IMR-90 (cell line): Measurements from ENCODE around the gene SPATA2L. TPM values are rescaled to one million over a fixed set of nuclear protein-coding genes. Genes with fewer than 3 reads are reported as not detected.
"Not testable (repeated sequence)": the region's sequence is repeated elsewhere in the genome, so short reads cannot be mapped to it uniquely, and the experiment has no call there.

ENCODE experiments used
- ATAC-seq: fragments of 200-7000 bp; cut with Tn5 transposase; 2 replicates; pipeline ENCODE4 v1.9.1; 2020; ENCODE audit warnings: low read depth, mild to moderate bottlenecking, moderate library complexity
- BruUV-seq: library from RNA; stranded (reverse); fragments of 400-500 nt; replicated peaks from 2 replicates; lab custom pipeline; 2021; lab: Mats Ljungman, UMichigan
- CTCF ChIA-PET: fragments of 300-600 bp; formaldehyde crosslinking; extraction: SDS; loops from one replicate; lab custom pipeline; 2021; ENCODE audit warnings: antibody characterized with exemption; lab: Yijun Ruan, JAX
- POLR2A ChIA-PET: fragments of 300-600 bp; sonication (Branson Sonifier 250); formaldehyde crosslinking; loops from one replicate; lab custom pipeline; 2022; ENCODE audit warnings: antibody characterized with exemption; ENCODE audit not compliant: unreplicated experiment; lab: Charles Lee
- DNase-seq: peaks from one replicate; pipeline ENCODE4 v3.0.0; 2013
- H2AFZ ChIP-seq: replicated peaks from 2 replicates; pipeline ENCODE3; 2013; ENCODE audit warnings: low read length, mild to moderate bottlenecking; ENCODE audit not compliant: poor library complexity
- H2AK5ac ChIP-seq: 2 replicates; pipeline ENCODE4 v1.6.1; 2013; ENCODE audit warnings: low read depth, low read length, inconsistent platforms
- H2AK9ac ChIP-seq: replicated peaks from 2 replicates; pipeline ENCODE3; 2013; ENCODE audit warnings: mild to moderate bottlenecking, low read depth, low read length, moderate library complexity; ENCODE audit not compliant: poor library complexity
- H2BK120ac ChIP-seq: 2 replicates; pipeline ENCODE4 v1.6.1; 2013; ENCODE audit warnings: low read depth, low read length, inconsistent platforms
- H2BK15ac ChIP-seq: 3 replicates; pipeline ENCODE4 v1.6.1; 2013; ENCODE audit warnings: low read depth, low read length, inconsistent platforms
- H2BK20ac ChIP-seq: 2 replicates; pipeline ENCODE4 v1.6.1; 2013; ENCODE audit warnings: low read depth, mild to moderate bottlenecking, inconsistent platforms, low read length, moderate library complexity
- H2BK5ac ChIP-seq: 2 replicates; pipeline ENCODE4 v1.6.1; 2013; ENCODE audit warnings: mild to moderate bottlenecking, low read depth, low read length, inconsistent platforms; ENCODE audit not compliant: poor library complexity, severe bottlenecking
- H3K14ac ChIP-seq: replicated peaks from 2 replicates; pipeline ENCODE4 v1.6.1; 2013; ENCODE audit warnings: low read depth, low read length, inconsistent platforms
- H3K18ac ChIP-seq: 2 replicates; pipeline ENCODE4 v1.6.1; 2013; ENCODE audit warnings: low read depth, low read length, control low read depth
- H3K23ac ChIP-seq: 2 replicates; pipeline ENCODE4 v1.6.1; 2013; ENCODE audit warnings: low read depth, low read length, inconsistent platforms
- H3K27ac ChIP-seq: 2 replicates; pipeline ENCODE4 v1.5.1; 2013; ENCODE audit warnings: mild to moderate bottlenecking, control low read depth, low read length; ENCODE audit not compliant: insufficient read depth
- H3K27me3 ChIP-seq: 2 replicates; pipeline ENCODE4 v1.6.1; 2013; ENCODE audit warnings: low read length; ENCODE audit not compliant: control insufficient read depth, insufficient read depth
- H3K36me3 ChIP-seq: 2 replicates; pipeline ENCODE4 v1.6.1; 2013; ENCODE audit warnings: low read length, mixed read lengths; ENCODE audit not compliant: control insufficient read depth, insufficient read depth
- H3K4ac ChIP-seq: 2 replicates; pipeline ENCODE4 v1.6.1; 2013; ENCODE audit warnings: low read depth, low read length, inconsistent platforms
- H3K4me1 ChIP-seq: 2 replicates; pipeline ENCODE4 v1.6.1; 2013; ENCODE audit warnings: low read length, mixed read lengths; ENCODE audit not compliant: control insufficient read depth, insufficient read depth
- H3K4me2 ChIP-seq: 2 replicates; pipeline ENCODE4 v1.6.1; 2013; ENCODE audit warnings: low read depth, mild to moderate bottlenecking, control low read depth, low read length, moderate library complexity
- H3K4me3 ChIP-seq: 2 replicates; pipeline ENCODE4 v1.5.1; 2013; ENCODE audit warnings: low read depth, mild to moderate bottlenecking, control low read depth, low read length, moderate library complexity; ENCODE audit not compliant: insufficient read depth
- H3K56ac ChIP-seq: 2 replicates; pipeline ENCODE4 v1.6.1; 2013; ENCODE audit warnings: low read length, inconsistent platforms; ENCODE audit not compliant: insufficient read depth; ENCODE audit errors: extremely low read depth
- H3K79me1 ChIP-seq, 2 experiments: 2 replicates each; pipeline ENCODE4 v1.6.1; 2013; ENCODE audit warnings: low read length in 2 of 2, inconsistent platforms in 1 of 2, low read depth in 1 of 2
- H3K9ac ChIP-seq: 2 replicates; pipeline ENCODE4 v1.6.1; 2013; ENCODE audit warnings: low read depth, low read length, control low read depth
- H3K9me1 ChIP-seq: 2 replicates; pipeline ENCODE4 v1.6.1; 2013; ENCODE audit warnings: low read length, inconsistent platforms; ENCODE audit not compliant: insufficient read depth
- H3K9me3 ChIP-seq: 2 replicates; pipeline ENCODE4 v1.6.1; 2013; ENCODE audit warnings: low read length; ENCODE audit not compliant: control insufficient read depth, insufficient read depth
- H4K20me1 ChIP-seq: 2 replicates; pipeline ENCODE4 v1.6.1; 2013; ENCODE audit warnings: low read length, inconsistent platforms; ENCODE audit not compliant: insufficient read depth
- H4K5ac ChIP-seq: 2 replicates; pipeline ENCODE4 v1.6.1; 2013; ENCODE audit warnings: mild to moderate bottlenecking, low read depth, low read length, control low read depth
- H4K8ac ChIP-seq, 2 experiments: 2 replicates each; pipeline ENCODE4 v1.6.1; 2013; ENCODE audit warnings: low read depth in 2 of 2, low read length in 2 of 2, control low read depth in 1 of 2, inconsistent platforms in 1 of 2
- H4K91ac ChIP-seq: 2 replicates; pipeline ENCODE4 v1.6.1; 2013; ENCODE audit warnings: low read depth, low read length, inconsistent platforms; ENCODE audit not compliant: insufficient read depth
- NFE2L2 ChIP-seq: fragments of 150-350 bp; IDR thresholded peaks from 2 replicates; pipeline ENCODE4 v1.6.1; 2016; ENCODE audit warnings: low read depth, mild to moderate bottlenecking, low read length
- SMC3 ChIP-seq: fragments of 150-350 bp; IDR thresholded peaks from 2 replicates; pipeline ENCODE4 v1.6.1; 2016; ENCODE audit warnings: low read depth, mild to moderate bottlenecking, antibody characterized with exemption, low read length, moderate library complexity
- WGBS, 2 experiments: methylation state at CpG; one replicate each; pipeline versions ENCODE4 v1.1.5 to v1.1.7; 2013; ENCODE audit warnings: missing lambda C conversion rate in 2 of 2; ENCODE audit not compliant: insufficient read length in 1 of 2; ENCODE audit errors: extremely low coverage in 2 of 2; 5-methylcytosine and 5-hydroxymethylcytosine counted together
- dilution Hi-C: fragments of 300-500 bp; cut with HindIII; formaldehyde crosslinking; loops from one replicate; pipeline ENCODE4 v1.14.3; 2018; ENCODE audit warnings: low sequenced_read_pairs; ENCODE audit not compliant: unreplicated experiment
- in situ Hi-C: fragments of 300-500 bp; cut with MboI; formaldehyde crosslinking; loops from 3 replicates; pipeline ENCODE4 v1.14.3; 2019; ENCODE audit warnings: low sequenced_read_pairs, inconsistent platforms, mixed read lengths
- intact Hi-C: fragments of 100-400 bp; cut with micrococcal nuclease; formaldehyde crosslinking; loops from 2 replicates; pipeline ENCODE4 v1.10.0; 2022
- polyA plus RNA-seq, 3 experiments: library from polyadenylated mRNA; depleted of rRNA; stranded (reverse); fragments of >200 nt; gene quantifications; 2 replicates each; pipeline ENCODE4 v1.2.3, GENCODE V29; 2012; ENCODE audit warnings: low replicate concordance in 1 of 3
- total RNA-seq: library from RNA; depleted of rRNA; stranded (reverse); fragments of >200 nt; gene quantifications from 2 replicates; pipeline ENCODE4 v1.2.3, GENCODE V29; 2012

Gene SPATA2L
- total and polyA plus RNA-seq, 2 of the 4 experiments (the other 2 are of a cell fraction) = 4.8 to 6.9 TPM

DNA sequence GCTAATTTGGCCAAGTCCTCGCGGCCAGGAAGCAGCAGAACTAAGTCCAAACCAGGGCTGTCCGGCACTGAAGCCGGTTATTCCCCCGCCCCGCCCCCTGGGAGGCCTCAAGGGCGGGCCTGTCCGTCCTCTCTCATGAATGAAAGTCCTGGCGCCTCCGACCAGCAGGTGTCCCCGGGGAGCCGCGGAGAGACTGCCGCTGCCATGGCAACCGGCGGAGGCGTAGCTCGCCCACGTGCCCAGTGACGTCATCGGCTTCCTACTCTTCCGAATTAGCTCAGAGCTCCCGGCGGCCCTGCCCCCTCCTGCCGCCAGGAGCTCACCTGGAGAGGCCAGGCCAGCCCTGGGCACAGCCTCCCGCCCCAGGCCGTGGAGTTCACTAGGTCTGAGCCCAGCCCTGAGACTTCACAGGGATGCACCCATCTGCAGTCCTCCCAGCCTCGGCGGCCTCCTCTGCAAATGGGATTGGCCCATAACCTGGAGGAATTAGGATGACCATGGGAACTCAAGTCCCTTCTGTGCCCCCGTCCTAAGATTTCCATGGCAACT lies 1.3 kb downstream of the SPATA2L start (continued):
- TF ChIP-seq SMC3 (peak; percentile 71), NFE2L2 (no peak)

DNA sequence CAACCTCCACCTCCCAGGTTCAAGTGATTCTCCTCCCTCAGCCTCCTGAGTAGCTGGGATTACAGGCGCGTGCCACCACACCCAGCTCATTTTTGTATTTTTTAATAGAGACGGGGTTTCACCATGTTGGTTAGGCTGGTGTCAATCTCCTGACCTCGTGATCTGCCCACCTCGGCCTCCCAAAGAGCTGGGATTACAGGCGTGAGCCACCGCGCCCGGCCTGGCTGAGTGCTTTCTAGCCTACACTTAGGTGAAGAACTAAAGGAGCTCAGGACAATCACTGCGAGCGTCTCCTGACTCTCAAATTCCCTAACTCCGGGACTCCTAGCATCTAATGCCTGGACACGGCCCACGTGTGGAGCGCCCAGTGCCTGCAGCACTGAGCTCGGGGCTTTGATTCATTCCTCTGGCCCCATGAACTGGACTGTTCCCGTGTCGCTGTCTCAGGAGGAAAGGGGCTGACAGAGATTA lies 1.8 kb downstream of the SPATA2L start:
- H3K9me3 ChIP-seq, H4K91ac ChIP-seq, H3K18ac ChIP-seq, H4K5ac ChIP-seq, H3K14ac ChIP-seq, H3K23ac ChIP-seq, H2BK15ac ChIP-seq, in situ Hi-C loops, H3K27ac ChIP-seq, POLR2A ChIA-PET, H3K4me3 ChIP-seq, dilution Hi-C loops, DNase-seq, H3K4ac ChIP-seq, BruUV-seq, H2AK9ac ChIP-seq, H2BK5ac ChIP-seq, H3K4me1 ChIP-seq, H2BK120ac ChIP-seq, H3K9me1 ChIP-seq, H2BK20ac ChIP-seq, H3K27me3 ChIP-seq, H3K9ac ChIP-seq, H3K56ac ChIP-seq, H4K8ac ChIP-seq: not testable (repeated sequence)
- peak; percentile 0; the same call in 1 of the 2 replicates for ATAC-seq
- intact Hi-C loops = loop anchor here (2.0 kb wide), 2 partner anchors 93 to 161 kb away; no protein-coding TSS in a partner anchor
- peaks cover 28% of the 10 kb centered on the region for H4K20me1 ChIP-seq
- no CpG with 5 or more reads among the region's 18 CpGs for WGBS, 2 experiments
- peak overlapping the region; percentile 14; the same call in 1 of the 2 replicates for H2AK5ac ChIP-seq
- peak overlapping the region; percentile 78 for H2AFZ ChIP-seq
- peak overlapping the region; percentile 24; the same call in 1 of the 2 replicates for H3K4me2 ChIP-seq
- CTCF ChIA-PET = interaction anchor here (0.7 to 3.2 kb wide), 5 partner anchors 13 to 161 kb away, joined by 3 to 19 read pairs (median 3); partner anchors contain the start of gene CDK10
- H3K79me1 ChIP-seq = peaks cover 5 to 20% of the 10 kb centered on the region in 2 experiments; a peak in 2 of 4 replicates
- peaks cover 17% of the 10 kb centered on the region; the same call in 1 of the 2 replicates for H3K36me3 ChIP-seq

DNA sequence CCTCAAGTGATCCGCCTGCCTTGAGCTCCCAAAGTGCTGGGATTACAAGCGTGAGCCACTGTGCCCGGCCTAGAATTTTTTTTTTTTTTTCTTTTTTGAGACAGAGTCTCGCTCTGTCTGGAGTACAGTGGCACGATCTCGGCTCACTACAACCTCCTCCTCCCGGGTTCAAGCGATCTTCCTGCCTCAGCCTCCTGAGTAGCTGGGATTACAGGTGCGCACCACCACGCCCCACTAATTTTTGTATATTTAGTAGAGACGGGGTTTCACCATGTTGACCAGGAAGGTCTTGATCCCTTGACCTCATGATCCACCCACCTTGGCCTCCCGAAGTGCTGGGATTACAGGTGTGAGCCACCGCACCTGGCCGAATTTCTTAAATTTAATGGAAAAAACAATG lies 2.8 kb downstream of the SPATA2L start:
- H3K27me3 ChIP-seq, BruUV-seq, H2AK5ac ChIP-seq, H3K9ac ChIP-seq, in situ Hi-C loops, H4K91ac ChIP-seq, H3K56ac ChIP-seq, H3K23ac ChIP-seq, H2BK5ac ChIP-seq, H3K4me2 ChIP-seq, intact Hi-C loops, H3K27ac ChIP-seq, H2BK120ac ChIP-seq, H2AK9ac ChIP-seq, H2BK15ac ChIP-seq, H2BK20ac ChIP-seq, H4K8ac ChIP-seq, H4K5ac ChIP-seq, dilution Hi-C loops, H3K4me3 ChIP-seq, ATAC-seq, H3K9me3 ChIP-seq, DNase-seq, POLR2A ChIA-PET, H3K9me1 ChIP-seq, H2AFZ ChIP-seq, H3K18ac ChIP-seq, H3K4me1 ChIP-seq, H3K4ac ChIP-seq, H3K14ac ChIP-seq: not testable (repeated sequence)
- Histone ChIP-seq H4K20me1 (peaks cover 28% of the 10 kb centered on the region), H3K36me3 (peaks cover 25% of the 10 kb centered on the region), H3K79me1 (peaks cover 5 to 20% of the 10 kb centered on the region in 2 experiments; a peak in 2 of 4 replicates)
- WGBS, 2 experiments = no CpG with 5 or more reads among the region's 14 CpGs
- CTCF ChIA-PET = interaction anchor here (3.2 kb wide), 1 partner anchor 162 kb away, joined by 19 read pairs; no protein-coding TSS in a partner anchor
